Coronary artery (tissue), 2 donors: ENCODE data around the gene CMTM1.

ENCODE experiments used
- DNase-seq: peaks from one replicate; pipeline ENCODE4 v3.0.0-alpha.2; 2017; ENCODE audit warnings: low spot score
- H3K27ac ChIP-seq, 2 donors: fragments of 200-600 bp; sonication (generic); one replicate each; pipeline ENCODE4 v1.5.1; 2016 to 2019
- H3K4me3 ChIP-seq: fragments of 200-600 bp; sonication (generic); 2 replicates; pipeline ENCODE4 v1.5.1; 2016; ENCODE audit warnings: mild to moderate bottlenecking, moderate library complexity
- TF ChIP-seq, protein P1 (sequence below): fragments of 200-600 bp; sonication (generic); IDR thresholded peaks from one replicate; pipeline ENCODE4 v1.5.1; 2019; ENCODE audit warnings: antibody characterized with exemption

The CMTM1 gene

DNA sequence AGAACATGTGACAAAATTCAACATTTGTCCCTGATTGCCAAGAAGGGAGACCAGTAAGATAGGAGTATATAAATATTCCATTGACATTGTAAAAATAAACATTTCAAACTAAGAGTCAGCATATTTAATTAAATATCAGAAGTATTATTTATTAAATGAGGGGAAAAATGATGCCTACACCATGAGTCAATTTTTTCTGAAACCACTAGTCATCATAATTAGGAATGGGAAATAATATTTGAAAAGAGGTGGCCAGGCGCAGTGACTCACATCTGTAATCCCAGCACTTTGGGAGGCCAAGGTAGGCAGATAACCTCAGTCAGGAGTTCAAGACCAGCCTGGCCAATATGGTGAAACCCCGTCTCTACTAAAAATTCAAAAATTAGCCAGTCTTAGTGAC is 2.1 kb downstream of the CMTM1 start:
- Histone ChIP-seq H3K27ac (no peak overlapping the region), H3K4me3 (no peak overlapping the region)
- no peak for DNase-seq
- TF ChIP-seq, protein P1, sequence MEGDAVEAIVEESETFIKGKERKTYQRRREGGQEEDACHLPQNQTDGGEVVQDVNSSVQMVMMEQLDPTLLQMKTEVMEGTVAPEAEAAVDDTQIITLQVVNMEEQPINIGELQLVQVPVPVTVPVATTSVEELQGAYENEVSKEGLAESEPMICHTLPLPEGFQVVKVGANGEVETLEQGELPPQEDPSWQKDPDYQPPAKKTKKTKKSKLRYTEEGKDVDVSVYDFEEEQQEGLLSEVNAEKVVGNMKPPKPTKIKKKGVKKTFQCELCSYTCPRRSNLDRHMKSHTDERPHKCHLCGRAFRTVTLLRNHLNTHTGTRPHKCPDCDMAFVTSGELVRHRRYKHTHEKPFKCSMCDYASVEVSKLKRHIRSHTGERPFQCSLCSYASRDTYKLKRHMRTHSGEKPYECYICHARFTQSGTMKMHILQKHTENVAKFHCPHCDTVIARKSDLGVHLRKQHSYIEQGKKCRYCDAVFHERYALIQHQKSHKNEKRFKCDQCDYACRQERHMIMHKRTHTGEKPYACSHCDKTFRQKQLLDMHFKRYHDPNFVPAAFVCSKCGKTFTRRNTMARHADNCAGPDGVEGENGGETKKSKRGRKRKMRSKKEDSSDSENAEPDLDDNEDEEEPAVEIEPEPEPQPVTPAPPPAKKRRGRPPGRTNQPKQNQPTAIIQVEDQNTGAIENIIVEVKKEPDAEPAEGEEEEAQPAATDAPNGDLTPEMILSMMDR, result no peak

DNA sequence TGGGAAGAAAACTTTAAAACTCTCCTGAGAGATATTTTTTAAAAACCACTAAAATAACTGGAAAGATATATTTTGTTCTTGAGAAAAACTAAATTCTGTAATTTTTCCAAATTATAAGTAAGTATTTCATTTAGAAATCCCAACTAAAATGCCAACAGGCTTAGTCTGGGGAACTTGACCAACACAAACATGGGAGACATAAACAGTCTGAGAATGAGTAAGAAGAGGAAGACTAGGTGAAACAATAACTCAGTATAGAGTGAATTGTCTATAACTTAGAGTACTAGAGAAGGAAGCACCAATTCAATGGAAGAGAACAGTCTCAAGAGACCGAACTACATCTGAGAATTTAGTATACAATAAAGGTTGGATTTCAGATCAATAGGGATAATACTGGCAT is 2.9 kb downstream of the CMTM1 start:
- TF ChIP-seq, protein P1, result no peak
- no peak for DNase-seq
- H3K4me3 ChIP-seq, result no peak overlapping the region
- H3K27ac ChIP-seq, result no peak overlapping the region

DNA sequence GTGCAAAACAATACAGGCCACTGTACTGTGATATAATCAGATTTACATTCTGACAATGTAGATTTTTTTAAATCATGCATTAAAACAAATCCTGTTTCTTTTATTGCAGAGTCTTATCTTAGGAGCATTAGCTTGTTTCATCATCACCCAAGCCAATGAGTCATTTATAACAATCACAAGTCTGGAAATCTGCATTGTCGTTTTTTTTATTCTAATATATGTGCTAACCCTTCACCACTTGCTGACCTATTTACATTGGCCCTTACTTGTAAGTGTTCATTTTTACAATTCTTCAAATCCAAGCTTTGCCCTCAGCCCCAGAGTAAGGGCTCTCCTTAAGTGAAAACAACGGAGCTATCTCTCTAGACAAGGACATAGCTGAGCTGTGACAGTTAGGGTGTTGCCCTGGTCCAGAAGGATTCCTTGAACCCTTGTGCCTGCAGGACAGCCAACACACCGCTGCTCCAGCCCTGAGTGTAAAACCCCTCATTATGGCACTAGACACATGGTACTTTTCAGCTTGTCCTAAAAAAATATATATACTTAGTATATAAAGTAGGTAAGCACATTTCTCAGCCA is 3.7 kb downstream of the CMTM1 start:
- TF ChIP-seq, protein P1, result no peak
- DNase-seq, result no peak
- Histone ChIP-seq H3K4me3 (no peak overlapping the region), H3K27ac (no peak overlapping the region)

DNA sequence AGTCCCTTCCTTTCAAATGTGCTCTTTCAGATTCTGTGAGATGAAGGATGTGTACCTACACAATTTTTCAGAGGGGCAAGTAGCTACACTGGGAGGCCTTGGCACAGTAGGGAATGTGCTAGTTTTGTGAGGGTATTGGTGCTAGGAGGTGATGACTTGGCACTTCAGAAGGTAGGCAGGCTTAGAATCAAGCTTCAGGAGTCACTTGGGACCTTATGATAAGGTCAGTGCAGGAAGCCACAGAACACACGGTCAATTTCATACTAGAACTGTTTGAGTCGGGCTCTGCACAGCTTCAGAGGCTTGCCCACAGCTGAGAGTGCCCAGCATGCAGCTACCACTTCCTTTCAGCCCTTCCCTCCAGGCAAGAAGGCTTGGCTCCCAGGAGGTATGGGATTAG is 6.1 kb downstream of the CMTM1 start:
- no peak for DNase-seq
- Histone ChIP-seq H3K4me3 (no peak overlapping the region), H3K27ac (no peak overlapping the region)
- TF ChIP-seq, protein P1, result no peak

DNA sequence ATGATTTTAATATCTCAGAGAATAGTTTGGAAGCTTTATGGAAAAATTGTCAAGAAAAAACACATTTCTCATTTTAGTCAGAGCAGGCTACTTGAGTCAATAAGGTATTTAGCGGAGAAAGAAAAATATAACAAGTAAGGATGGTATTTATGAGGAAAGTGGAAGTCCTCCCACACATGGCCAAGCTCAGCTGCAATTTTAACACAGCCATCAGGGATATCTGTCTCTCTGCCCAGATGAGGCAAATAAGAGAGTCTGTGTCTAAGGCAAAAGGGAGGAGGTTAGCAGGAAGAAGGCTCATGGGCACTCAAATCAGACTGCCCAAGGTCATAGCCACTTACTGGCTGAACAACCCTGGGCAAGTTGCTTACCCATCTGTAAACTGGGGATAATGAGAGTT is 7.8 kb downstream of the CMTM1 start:
- no peak overlapping the region for H3K4me3 ChIP-seq
- TF ChIP-seq, protein P1, result no peak
- H3K27ac ChIP-seq, result no peak overlapping the region
- DNase-seq, result no peak

DNA sequence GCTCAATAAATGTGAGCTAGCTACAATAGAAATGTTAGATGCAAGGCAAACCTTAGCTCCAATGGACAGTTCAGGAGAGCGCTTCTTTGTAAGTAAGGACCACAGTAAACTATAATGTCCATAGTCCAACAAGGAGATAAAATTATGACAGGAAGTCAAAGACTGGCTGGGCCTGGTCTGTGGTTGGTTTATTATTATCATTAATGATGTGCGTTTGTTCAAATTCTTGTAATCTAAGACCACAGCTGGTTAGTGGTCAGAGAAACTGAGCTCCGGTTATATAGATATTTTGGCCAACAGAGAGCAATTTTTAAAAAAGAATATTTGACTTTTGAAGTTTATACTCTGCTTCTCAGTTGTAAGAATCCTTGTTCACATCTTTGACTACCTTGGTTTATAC is 8.3 kb downstream of the CMTM1 start:
- no peak for DNase-seq
- Histone ChIP-seq H3K4me3 (no peak overlapping the region), H3K27ac (no peak overlapping the region)
- TF ChIP-seq, protein P1, result no peak

DNA sequence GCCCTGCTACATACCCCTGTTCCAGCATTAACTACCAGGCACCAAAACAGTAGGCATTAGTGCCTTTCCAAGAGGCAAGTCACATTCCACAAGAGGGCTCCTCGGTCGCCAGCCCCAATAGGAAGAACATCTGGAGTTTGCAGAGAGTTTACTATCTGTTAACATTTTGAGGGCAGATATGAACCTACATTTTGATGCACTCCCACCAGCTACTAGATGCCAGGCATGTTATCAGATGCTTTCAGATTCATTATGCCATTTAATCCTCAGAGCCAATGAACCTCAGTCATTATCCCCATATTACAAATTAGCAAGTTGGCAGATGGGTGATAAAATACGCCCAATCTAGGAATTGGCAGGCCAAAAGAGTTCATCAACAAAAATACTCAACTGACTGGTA is 8.8 kb downstream of the CMTM1 start:
- no peak for DNase-seq
- no peak overlapping the region for H3K4me3 ChIP-seq
- TF ChIP-seq, protein P1, result no peak
- no peak overlapping the region for H3K27ac ChIP-seq
